Muscle of leg (tissue), 11 donors: Measurements from ENCODE around the gene ETFB. TPM values are rescaled to one million over a fixed set of nuclear protein-coding genes. Genes with fewer than 3 reads are reported as not detected.

Experiments used
- DNase-seq: peaks from one replicate; pipeline ENCODE4 v3.0.0; 2013
- H3K27ac ChIP-seq: one replicate; pipeline ENCODE4 v1.5.1; 2013; ENCODE audit warnings: mild to moderate bottlenecking, low read length, control low read depth
- H3K27me3 ChIP-seq: one replicate; pipeline ENCODE4 v1.6.1; 2013; ENCODE audit warnings: low read length; ENCODE audit not compliant: control insufficient read depth, insufficient read depth
- H3K36me3 ChIP-seq: one replicate; pipeline ENCODE4 v1.6.1; 2013; ENCODE audit warnings: low read length; ENCODE audit not compliant: control insufficient read depth, insufficient read depth
- H3K4me1 ChIP-seq: one replicate; pipeline ENCODE4 v1.6.1; 2013; ENCODE audit warnings: low read length; ENCODE audit not compliant: control insufficient read depth, insufficient read depth
- H3K4me3 ChIP-seq: one replicate; pipeline ENCODE4 v1.5.1; 2013; ENCODE audit warnings: low read length, control low read depth
- H3K9me3 ChIP-seq: replicated peaks from 2 replicates; pipeline ENCODE4 v1.6.1; 2013; ENCODE audit warnings: low read depth, low read length; ENCODE audit not compliant: control insufficient read depth
- WGBS: methylation state at CpG from one replicate; pipeline ENCODE4 v1.1.5; 2013; ENCODE audit warnings: missing lambda C conversion rate; ENCODE audit not compliant: insufficient coverage; 5-methylcytosine and 5-hydroxymethylcytosine counted together
- polyA plus RNA-seq, 8 donors: library from polyadenylated mRNA; unstranded; fragments of 120-200 nt; gene quantifications; one replicate each; pipeline versions ENCODE4 v1.2.1 to v1.2.3, GENCODE V29; 2013; ENCODE audit warnings: inconsistent platforms in 1 of 8, low replicate concordance in 1 of 8; ENCODE audit not compliant: insufficient read length in 8 of 8, insufficient read depth in 1 of 8
- total RNA-seq: library from RNA; stranded (reverse); fragments of 120-200 nt; gene quantifications from one replicate; pipeline ENCODE4 v1.2.4, GENCODE V29; 2013

Gene ETFB
- total and polyA plus RNA-seq, 9 donors: 49.5 to 56.8 (median 53.4) TPM

DNA sequence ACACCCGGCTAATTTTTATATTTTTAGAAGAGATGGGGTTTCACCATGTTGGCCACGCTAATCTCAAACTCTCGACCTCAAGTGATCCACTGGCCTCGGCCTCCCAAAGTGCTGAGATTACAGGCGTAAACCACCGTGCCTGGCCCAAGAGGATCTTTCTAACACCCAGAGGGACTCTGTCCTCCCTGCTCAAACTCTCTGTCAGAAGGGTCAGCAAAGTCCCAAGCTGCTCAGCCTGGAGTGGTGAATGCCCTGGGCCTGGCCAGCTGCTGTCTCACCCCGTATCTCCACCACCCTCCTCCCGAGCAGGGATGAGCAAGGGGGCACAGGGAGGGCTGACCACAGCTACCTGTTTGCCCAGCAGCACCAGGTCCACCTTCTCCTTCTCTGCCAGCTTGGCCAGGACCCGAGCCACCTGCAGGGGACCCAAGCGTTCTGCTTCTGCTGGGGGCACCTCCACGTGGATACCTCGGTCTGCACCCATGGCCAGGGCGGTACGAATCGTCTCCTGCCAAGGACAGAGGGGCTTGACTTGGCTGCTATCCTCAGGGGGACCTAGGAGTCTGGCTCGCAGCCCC, 13.3 kb downstream of the ETFB start:
- H3K4me1 ChIP-seq: peaks cover 4% of the 10 kb centered on the region
- H3K4me3 ChIP-seq: no peak overlapping the region
- 94% methylated on average over 12 of the region's 16 CpGs for WGBS
- no peaks in the 10 kb centered on the region for H3K27me3 ChIP-seq
- peaks cover 26% of the 10 kb centered on the region for H3K36me3 ChIP-seq
- H3K27ac ChIP-seq: no peak overlapping the region
- H3K9me3 ChIP-seq: no peaks in the 10 kb centered on the region
- DNase-seq: no peak

DNA sequence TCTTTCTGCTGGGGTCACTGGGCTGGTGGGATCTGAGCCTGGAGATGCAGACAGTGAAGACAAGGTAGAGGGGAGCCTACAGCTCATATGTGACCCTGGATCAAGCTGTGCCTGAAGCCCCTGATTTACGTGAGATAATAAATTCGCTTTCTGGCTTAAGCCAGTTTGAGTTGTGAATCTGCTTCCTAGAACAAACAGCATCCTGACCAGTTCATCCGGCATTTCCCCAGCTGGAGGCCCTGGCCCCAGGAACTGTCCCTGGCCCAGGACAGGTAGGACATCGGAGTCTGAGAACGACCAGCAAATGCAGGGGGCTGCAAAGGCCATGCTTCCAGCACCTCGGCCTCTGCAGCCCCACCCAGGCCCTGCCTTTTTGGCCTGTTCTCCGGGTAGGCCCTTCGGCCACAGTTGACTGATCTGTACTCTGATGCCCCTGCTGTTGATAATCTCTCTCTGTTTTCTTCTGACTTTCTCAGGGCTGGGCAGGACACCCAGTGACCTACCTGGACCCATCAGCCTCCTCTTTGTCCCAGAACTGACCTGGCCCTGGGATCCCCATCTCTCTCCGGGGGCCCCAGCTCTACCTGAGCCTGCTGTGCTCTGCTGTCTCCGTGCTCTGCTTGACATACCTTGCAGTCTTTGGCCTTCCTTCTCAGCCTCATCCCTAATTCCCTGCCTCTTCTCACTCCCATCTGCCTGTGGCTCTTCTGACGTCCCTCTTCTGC, 14.8 kb downstream of the ETFB start:
- Histone ChIP-seq H3K4me1 (peaks cover 4% of the 10 kb centered on the region), H3K36me3 (peaks cover 37% of the 10 kb centered on the region), H3K27ac (no peak overlapping the region), H3K9me3 (no peaks in the 10 kb centered on the region), H3K4me3 (no peak overlapping the region), H3K27me3 (no peaks in the 10 kb centered on the region)
- DNase-seq: no peak
- 97% methylated on average over 11 of the region's 11 CpGs for WGBS

DNA sequence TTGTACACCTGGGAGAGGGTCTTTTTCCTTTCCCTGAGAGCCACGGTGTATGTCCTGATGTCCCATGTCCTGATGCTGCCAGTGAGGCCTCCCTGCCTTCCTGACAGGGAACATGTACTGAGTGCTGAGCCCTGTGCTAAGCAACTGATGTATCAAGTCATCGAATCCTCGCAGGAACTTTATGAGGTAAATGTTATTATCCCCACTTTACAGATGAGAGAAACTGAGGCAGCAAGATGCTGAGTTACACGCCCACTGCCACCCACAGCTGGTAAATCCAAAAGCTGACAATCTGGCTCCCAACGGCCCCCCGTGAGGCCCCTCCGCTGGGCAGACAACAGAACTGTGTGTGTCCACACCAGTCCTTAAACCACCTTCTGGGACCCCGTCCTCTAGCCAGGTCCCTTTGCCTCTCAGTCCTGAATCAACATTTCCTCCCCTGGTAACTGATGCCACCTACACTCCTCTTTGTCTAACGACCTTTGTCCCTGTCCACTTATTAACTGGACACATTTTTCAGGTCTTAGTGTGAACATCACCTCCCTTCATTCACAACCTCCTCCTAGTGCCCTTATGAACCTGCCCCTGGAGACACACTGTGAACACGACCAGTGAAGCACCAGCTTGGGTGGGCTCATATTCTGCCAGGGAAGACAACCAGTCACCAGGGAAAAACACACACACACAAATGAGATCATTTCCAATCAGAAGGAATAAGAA, 18.8 kb downstream of the ETFB start:
- Histone ChIP-seq H3K27me3 (no peaks in the 10 kb centered on the region), H3K4me1 (no peaks in the 10 kb centered on the region), H3K9me3 (no peaks in the 10 kb centered on the region), H3K36me3 (peaks cover 41% of the 10 kb centered on the region), H3K27ac (no peak overlapping the region), H3K4me3 (no peak overlapping the region)
- 86% methylated on average over 6 of the region's 10 CpGs for WGBS
- DNase-seq: no peak

DNA sequence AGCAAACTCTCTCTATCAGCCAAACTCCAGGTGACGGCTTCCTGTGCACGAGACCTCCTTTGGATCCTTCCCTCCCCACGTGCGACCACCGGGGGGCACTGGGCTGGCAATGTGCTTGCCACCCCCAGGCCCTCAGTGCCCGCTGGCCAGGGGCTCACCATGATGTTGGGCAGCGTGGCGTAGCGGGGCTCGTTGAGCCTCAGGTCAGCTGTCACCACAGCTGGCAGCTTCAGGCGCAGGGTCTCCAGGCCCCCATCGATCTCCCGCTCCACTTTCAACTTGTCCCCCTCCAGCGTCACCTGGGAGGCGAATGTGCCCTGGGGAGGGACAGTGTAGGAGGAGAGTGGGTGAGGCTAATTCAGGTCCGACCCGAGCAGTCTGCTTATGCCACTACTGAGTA, 19.4 kb downstream of the ETFB start:
- Histone ChIP-seq H3K27ac (no peak overlapping the region), H3K27me3 (peaks cover 4% of the 10 kb centered on the region), H3K4me3 (no peak overlapping the region), H3K9me3 (no peaks in the 10 kb centered on the region), H3K36me3 (peaks cover 37% of the 10 kb centered on the region), H3K4me1 (no peaks in the 10 kb centered on the region)
- DNase-seq: no peak
- 82% methylated on average over 13 of the region's 17 CpGs for WGBS

DNA sequence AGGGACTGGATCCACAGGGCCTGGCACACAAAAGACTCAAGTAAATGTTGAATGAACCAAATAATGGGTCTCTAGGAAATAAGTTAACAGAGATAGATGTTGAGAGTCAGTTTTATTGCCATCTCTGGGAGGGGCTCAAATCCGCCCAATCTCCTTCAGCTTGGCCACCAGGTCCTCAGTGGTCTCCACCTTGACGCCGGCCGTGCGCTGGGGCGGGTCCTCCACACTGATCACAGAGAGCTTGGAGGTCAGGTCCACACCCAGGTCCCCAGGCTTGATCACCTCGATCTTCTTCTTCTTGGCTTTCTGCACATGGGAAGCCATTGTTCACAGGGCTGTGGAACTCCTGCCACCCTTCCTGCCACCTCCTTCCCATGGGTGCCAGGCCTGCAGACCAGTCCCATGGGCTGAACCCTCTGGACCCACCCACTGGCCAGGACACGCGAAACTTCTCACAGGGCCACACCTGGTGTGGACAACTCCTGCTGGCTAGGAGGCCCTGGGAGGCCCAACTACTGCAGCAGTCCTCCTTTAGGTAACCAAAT, 21.0 kb downstream of the ETFB start:
- peaks cover 14% of the 10 kb centered on the region for H3K27me3 ChIP-seq
- peaks cover 24% of the 10 kb centered on the region for H3K36me3 ChIP-seq
- H3K9me3 ChIP-seq: no peaks in the 10 kb centered on the region
- WGBS: 93% methylated on average over 6 of the region's 9 CpGs
- H3K4me1 ChIP-seq: peaks cover 4% of the 10 kb centered on the region
- no peak overlapping the region for H3K27ac ChIP-seq
- no peak for DNase-seq
- H3K4me3 ChIP-seq: no peak overlapping the region

DNA sequence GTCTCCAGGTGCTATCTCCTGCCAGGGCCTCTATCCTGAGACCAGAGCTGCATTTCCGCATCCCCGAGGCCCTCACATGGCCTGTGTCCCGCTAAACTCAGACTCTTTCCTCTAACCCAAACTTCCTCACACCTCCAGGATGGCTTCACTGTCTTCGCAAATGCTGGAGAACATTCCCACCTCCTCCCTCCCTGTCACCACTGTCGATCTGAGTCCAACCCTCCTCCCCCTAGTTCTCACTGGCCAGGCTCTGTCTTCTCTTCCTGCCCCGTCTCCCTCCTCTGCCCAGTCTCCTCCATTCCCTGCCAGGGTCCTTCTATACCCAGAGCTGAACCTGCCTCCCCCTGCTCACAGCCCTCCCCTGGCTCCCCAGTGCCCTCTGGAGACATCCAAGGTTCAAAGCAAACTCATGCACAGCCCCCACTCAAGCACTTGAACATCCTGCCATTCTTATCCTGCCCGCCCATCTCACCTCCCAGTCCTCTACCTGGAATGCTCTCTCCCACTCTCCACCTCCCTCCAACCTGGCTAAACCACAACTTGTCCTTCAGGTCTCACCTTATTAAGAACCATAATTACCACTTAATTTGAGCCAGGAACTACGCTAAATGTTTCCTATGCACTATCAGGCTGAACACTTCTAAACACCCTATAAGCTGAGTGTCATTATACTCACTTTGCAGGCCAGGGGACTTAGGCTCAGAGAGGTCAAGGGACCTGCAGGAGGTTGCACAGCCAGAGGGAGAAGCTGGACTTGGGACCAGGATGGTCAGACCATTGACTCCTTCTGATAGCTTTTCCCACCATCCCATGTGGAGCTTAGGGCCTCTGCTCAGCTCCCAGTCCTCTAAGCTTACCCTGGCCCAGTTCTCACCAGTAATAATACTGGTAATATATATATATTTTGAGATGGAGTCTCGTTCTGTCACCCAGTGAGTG, 23.3 kb downstream of the ETFB start:
- DNase-seq: no peak
- Histone ChIP-seq H3K36me3 (peaks cover 20% of the 10 kb centered on the region), H3K27ac (no peak overlapping the region), H3K27me3 (peaks cover 21% of the 10 kb centered on the region), H3K4me3 (no peak overlapping the region), H3K9me3 (no peaks in the 10 kb centered on the region), H3K4me1 (peaks cover 17% of the 10 kb centered on the region)
- WGBS: 22% methylated on average over 7 of the region's 9 CpGs

DNA sequence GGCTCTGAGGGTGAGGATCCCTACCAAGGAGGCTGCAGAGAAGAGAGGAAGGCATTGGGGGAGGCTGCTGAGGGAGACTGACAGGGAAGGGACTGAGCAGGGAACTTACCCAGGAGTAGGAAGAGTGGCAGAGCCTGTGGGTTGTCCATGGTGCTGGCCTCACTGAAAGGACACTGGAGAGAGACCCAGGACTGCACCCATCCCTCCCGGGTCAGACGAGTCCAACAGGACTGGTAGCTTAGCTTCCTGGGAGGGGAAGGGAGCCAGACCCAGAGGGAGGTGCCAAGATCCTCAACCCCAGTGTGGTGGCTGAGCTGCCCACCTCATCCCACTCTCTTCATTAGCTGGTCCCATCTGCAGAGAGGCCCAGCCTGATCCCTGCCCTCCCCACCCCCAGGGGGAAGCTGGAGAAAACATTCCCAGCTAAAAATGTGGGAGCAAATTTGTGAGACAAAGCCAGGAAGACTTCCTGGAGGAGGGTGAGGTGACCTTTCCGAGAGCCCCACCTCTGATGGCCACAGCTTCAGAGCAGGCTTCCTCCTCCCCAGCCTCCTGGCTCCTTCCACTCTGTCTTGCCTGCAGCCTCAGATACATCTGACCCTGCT, 24.1 kb downstream of the ETFB start, which contains the start of gene VSIG10L:
TSS of gene VSIG10L (minus strand) at position 164 of the 605 bp plus-strand sequence. CDS start at position 149, 15 bp downstream.
- Histone ChIP-seq H3K36me3 (peaks cover 16% of the 10 kb centered on the region), H3K9me3 (no peaks in the 10 kb centered on the region), H3K27me3 (peaks cover 21% of the 10 kb centered on the region), H3K27ac (no peak within 1 kb of the TSS), H3K4me3 (no peak within 1 kb of the TSS), H3K4me1 (peaks cover 17% of the 10 kb centered on the region)
- DNase-seq: no peak
- WGBS: 45% methylated on average over 3 of the region's 3 CpGs

DNA sequence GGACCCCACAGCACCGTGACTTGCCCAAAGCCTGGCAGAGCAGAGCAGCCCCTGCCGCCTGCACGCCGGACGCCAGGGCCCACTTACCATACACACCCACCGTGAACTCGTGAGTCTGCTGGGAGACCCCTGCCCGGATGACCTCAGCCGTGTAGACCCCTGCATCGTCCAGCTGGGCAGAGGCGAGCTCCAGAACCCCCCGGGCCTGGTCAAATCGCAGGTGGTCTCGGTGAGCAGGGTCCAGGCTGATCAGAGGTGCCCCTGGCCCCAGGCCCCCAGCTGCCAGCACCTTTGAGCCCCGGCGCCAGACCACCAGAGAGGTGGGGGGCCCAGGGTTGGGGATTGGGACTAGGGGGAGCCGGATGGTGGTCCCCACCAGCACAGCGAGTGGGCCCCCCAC, 25.1 kb downstream of the ETFB start:
- H3K36me3 ChIP-seq: peaks cover 6% of the 10 kb centered on the region
- no peaks in the 10 kb centered on the region for H3K9me3 ChIP-seq
- H3K4me1 ChIP-seq: peaks cover 17% of the 10 kb centered on the region
- 82% methylated on average over 18 of the region's 18 CpGs for WGBS
- H3K27me3 ChIP-seq: peaks cover 21% of the 10 kb centered on the region
- DNase-seq: no peak
- no peak overlapping the region for H3K4me3 ChIP-seq
- no peak overlapping the region for H3K27ac ChIP-seq
